Mesendoderm (in vitro differentiated cells): ENCODE results near the gene SP3.

Experiments
- DNase-seq: peaks from one replicate; pipeline ENCODE4 v3.0.0; 2013
- H2AK5ac ChIP-seq: 2 replicates; pipeline ENCODE4 v1.6.1; 2013; ENCODE audit warnings: low read length, inconsistent platforms
- H2BK120ac ChIP-seq: 2 replicates; pipeline ENCODE4 v1.6.1; 2013; ENCODE audit warnings: low read depth, mild to moderate bottlenecking, low read length, moderate library complexity, mixed read lengths
- H2BK15ac ChIP-seq: replicated peaks from 2 replicates; pipeline ENCODE4 v1.6.1; 2013; ENCODE audit warnings: low read depth, mild to moderate bottlenecking, moderate library complexity
- H2BK5ac ChIP-seq: 2 replicates; pipeline ENCODE4 v1.6.1; 2013; ENCODE audit warnings: low read length, inconsistent platforms
- H3K18ac ChIP-seq: 2 replicates; pipeline ENCODE4 v1.6.1; 2013; ENCODE audit warnings: mild to moderate bottlenecking, low read length, mixed read lengths
- H3K23ac ChIP-seq: one replicate; pipeline ENCODE4 v1.6.1; 2013; ENCODE audit warnings: low read length
- H3K27ac ChIP-seq: 2 replicates; pipeline ENCODE4 v1.5.1; 2013; ENCODE audit warnings: low read depth, mild to moderate bottlenecking, inconsistent platforms, low read length, moderate library complexity
- H3K27me3 ChIP-seq: 2 replicates; pipeline ENCODE4 v1.6.1; 2013; ENCODE audit warnings: low read length, control low read depth, mild to moderate bottlenecking, inconsistent platforms; ENCODE audit not compliant: insufficient read depth, poor library complexity
- H3K36me3 ChIP-seq: 2 replicates; pipeline ENCODE4 v1.6.1; 2013; ENCODE audit warnings: low read length, inconsistent platforms; ENCODE audit not compliant: control insufficient read depth, insufficient read depth
- H3K4ac ChIP-seq: one replicate; pipeline ENCODE4 v1.6.1; 2013; ENCODE audit warnings: low read depth, mild to moderate bottlenecking, low read length, moderate library complexity
- H3K4me1 ChIP-seq: 2 replicates; pipeline ENCODE4 v1.6.1; 2013; ENCODE audit warnings: low read depth, low read length, inconsistent platforms; ENCODE audit not compliant: control insufficient read depth
- H3K4me2 ChIP-seq: 2 replicates; pipeline ENCODE4 v1.6.1; 2013; ENCODE audit warnings: low read length
- H3K4me3 ChIP-seq: 2 replicates; pipeline ENCODE4 v1.5.1; 2013; ENCODE audit warnings: mild to moderate bottlenecking, low read length
- H3K56ac ChIP-seq: one replicate; pipeline ENCODE4 v1.6.1; 2013; ENCODE audit warnings: low read length
- H3K79me1 ChIP-seq: 2 replicates; pipeline ENCODE4 v1.6.1; 2013; ENCODE audit warnings: low read length, inconsistent platforms
- H3K79me2 ChIP-seq: 2 replicates; pipeline ENCODE4 v1.6.1; 2013; ENCODE audit warnings: mild to moderate bottlenecking, low read length; ENCODE audit not compliant: control insufficient read depth, insufficient read depth
- H3K9ac ChIP-seq: 2 replicates; pipeline ENCODE4 v1.6.1; 2013; ENCODE audit warnings: low read length, inconsistent platforms
- H4K5ac ChIP-seq: one replicate; pipeline ENCODE4 v1.6.1; 2013; ENCODE audit warnings: low read length
- H4K8ac ChIP-seq: one replicate; pipeline ENCODE4 v1.6.1; 2013; ENCODE audit warnings: low read depth, mild to moderate bottlenecking, control low read depth, low read length, moderate library complexity
- WGBS: extraction: QIAGEN DNeasy Blood & Tissue Kit; methylation state at CpG from one replicate; pipeline ENCODE4 v1.1.7; 2013; ENCODE audit warnings: low lambda C conversion rate, missing lambda C conversion rate; ENCODE audit not compliant: insufficient coverage; ENCODE audit errors: extremely low coverage; 5-methylcytosine and 5-hydroxymethylcytosine counted together

SP3 gene

GRCh38 chr2:173872714-173873113 is 92.5 kb downstream of the SP3 start:
- Histone ChIP-seq H2BK120ac (no peak overlapping the region), H3K27me3 (no peaks in the 10 kb centered on the region), H3K9ac (no peak overlapping the region), H3K4me1 (no peaks in the 10 kb centered on the region), H3K79me2 (no peaks in the 10 kb centered on the region), H3K27ac (no peak overlapping the region), H3K4ac (no peak overlapping the region), H3K79me1 (no peaks in the 10 kb centered on the region), H2BK15ac (no peak overlapping the region), H4K8ac (no peak overlapping the region), H3K4me2 (no peak overlapping the region), H3K18ac (no peak overlapping the region), H3K56ac (no peak overlapping the region), H3K36me3 (no peaks in the 10 kb centered on the region), H3K23ac (no peak overlapping the region), H3K4me3 (no peak overlapping the region), H4K5ac (no peak overlapping the region), H2AK5ac (no peak overlapping the region), H2BK5ac (no peak overlapping the region)
- no peak for DNase-seq
- no CpG with 5 or more reads among the region's 5 CpGs for WGBS

GRCh38 chr2:173869244-173870229 is 95.6 kb downstream of the SP3 start:
- Histone ChIP-seq H3K4ac (no peak overlapping the region), H4K5ac (no peak overlapping the region), H3K79me1 (no peaks in the 10 kb centered on the region), H3K27me3 (no peaks in the 10 kb centered on the region), H3K36me3 (no peaks in the 10 kb centered on the region), H3K27ac (no peak overlapping the region), H3K23ac (no peak overlapping the region), H3K4me3 (no peak overlapping the region), H3K4me2 (no peak overlapping the region), H2BK5ac (no peak overlapping the region), H3K18ac (no peak overlapping the region), H3K56ac (no peak overlapping the region), H4K8ac (no peak overlapping the region), H2AK5ac (no peak overlapping the region), H3K4me1 (no peaks in the 10 kb centered on the region), H2BK120ac (no peak overlapping the region), H3K9ac (no peak overlapping the region), H3K79me2 (no peaks in the 10 kb centered on the region), H2BK15ac (no peak overlapping the region)
- WGBS: no CpG with 5 or more reads among the region's 8 CpGs
- no peak for DNase-seq

GRCh38 chr2:173868406-173868805 is 96.8 kb downstream of the SP3 start:
- no CpG with 5 or more reads among the region's 3 CpGs for WGBS
- Histone ChIP-seq H3K4me3 (no peak overlapping the region), H4K8ac (no peak overlapping the region), H3K27me3 (no peaks in the 10 kb centered on the region), H3K56ac (no peak overlapping the region), H2BK5ac (no peak overlapping the region), H3K9ac (no peak overlapping the region), H2AK5ac (no peak overlapping the region), H3K18ac (no peak overlapping the region), H3K79me1 (no peaks in the 10 kb centered on the region), H3K79me2 (no peaks in the 10 kb centered on the region), H3K23ac (no peak overlapping the region), H3K4me2 (no peak overlapping the region), H3K27ac (no peak overlapping the region), H3K4ac (no peak overlapping the region), H2BK120ac (no peak overlapping the region), H3K36me3 (no peaks in the 10 kb centered on the region), H2BK15ac (no peak overlapping the region), H4K5ac (no peak overlapping the region), H3K4me1 (no peaks in the 10 kb centered on the region)
- DNase-seq: no peak

- Histone ChIP-seq H2BK5ac (no peak overlapping the region), H3K79me1 (no peaks in the 10 kb centered on the region), H2AK5ac (no peak overlapping the region), H2BK15ac (no peak overlapping the region), H3K23ac (no peak overlapping the region), H4K5ac (no peak overlapping the region), H4K8ac (no peak overlapping the region), H3K27ac (no peak overlapping the region), H3K9ac (no peak overlapping the region), H3K36me3 (no peaks in the 10 kb centered on the region), H3K4me3 (no peak overlapping the region), H2BK120ac (no peak overlapping the region), H3K79me2 (no peaks in the 10 kb centered on the region), H3K4ac (no peak overlapping the region), H3K4me2 (no peak overlapping the region), H3K4me1 (no peaks in the 10 kb centered on the region), H3K56ac (no peak overlapping the region), H3K18ac (no peak overlapping the region), H3K27me3 (no peaks in the 10 kb centered on the region)
- WGBS: no CpG with 5 or more reads among the region's 11 CpGs
- DNase-seq: no peak
Measured at GRCh38 chr2:173866874-173867618, 98.1 kb downstream of the SP3 start.

GRCh38 chr2:173865971-173866873 is 99.0 kb downstream of the SP3 start:
- no peak overlapping the region for H4K5ac ChIP-seq
- WGBS: no CpG with 5 or more reads among the region's 12 CpGs

More at GRCh38 chr2:173865971-173866873, 99.0 kb downstream of the SP3 start:
- no peaks in the 10 kb centered on the region for H3K4me1 ChIP-seq
- H3K79me2 ChIP-seq: no peaks in the 10 kb centered on the region
- H2BK120ac ChIP-seq: no peak overlapping the region
- H3K4ac ChIP-seq: no peak overlapping the region
- H2BK15ac ChIP-seq: no peak overlapping the region
- no peak overlapping the region for H3K56ac ChIP-seq
- no peak overlapping the region for H3K23ac ChIP-seq
- H2AK5ac ChIP-seq: no peak overlapping the region
- H4K8ac ChIP-seq: no peak overlapping the region
- no peak overlapping the region for H3K9ac ChIP-seq
- DNase-seq: no peak
- no peaks in the 10 kb centered on the region for H3K36me3 ChIP-seq
- H3K4me3 ChIP-seq: no peak overlapping the region
- H3K4me2 ChIP-seq: no peak overlapping the region
- H3K27me3 ChIP-seq: no peaks in the 10 kb centered on the region
- H3K18ac ChIP-seq: no peak overlapping the region
- no peak overlapping the region for H3K27ac ChIP-seq
- no peak overlapping the region for H2BK5ac ChIP-seq
- no peaks in the 10 kb centered on the region for H3K79me1 ChIP-seq
